Endothelial cell of umbilical vein (primary cell): ENCODE results near the gene MACO1.
A peak's percentile ranks its signal among the peaks of the same experiment; 100 is the strongest.

Experiments
- EZH2 ChIP-seq: IDR thresholded peaks from 2 replicates; pipeline ENCODE4 v1.6.1; 2012; ENCODE audit warnings: borderline replicate concordance, low read depth, mild to moderate bottlenecking, moderate library complexity, low read length, inconsistent platforms; ENCODE audit not compliant: severe bottlenecking
- GATA2 ChIP-seq: IDR thresholded peaks from 2 replicates; pipeline ENCODE4 v1.7.0; 2011; ENCODE audit warnings: low read depth, mild to moderate bottlenecking, moderate library complexity, mixed read lengths, low read length; ENCODE audit not compliant: insufficient read length, insufficient read depth
- JUN ChIP-seq: IDR thresholded peaks from 2 replicates; pipeline ENCODE4 v1.6.1; 2011; ENCODE audit warnings: borderline replicate concordance, low read depth; ENCODE audit not compliant: insufficient read length, insufficient read depth
- MYC ChIP-seq: IDR thresholded peaks from one replicate; pipeline ENCODE4 v1.6.1; 2011; ENCODE audit warnings: mild to moderate bottlenecking, low read depth, low read length
- POLR2A ChIP-seq: IDR thresholded peaks from 2 replicates; pipeline ENCODE4 v1.6.1; 2012; ENCODE audit warnings: low read depth, mild to moderate bottlenecking, control low read depth, low read length
- POLR2AphosphoS5 ChIP-seq: IDR thresholded peaks from 2 replicates; pipeline ENCODE4 v1.6.1; 2012; ENCODE audit warnings: low read depth, mild to moderate bottlenecking, control low read depth, low read length, moderate library complexity; ENCODE audit not compliant: insufficient read depth
- TF ChIP-seq, protein P1 (sequence below), 2 donors: IDR thresholded peaks; 1 replicate in 1 of 2; 2 replicates in 1 of 2; pipeline ENCODE4 v1.5.1; 2011; ENCODE audit warnings: low read length in 2 of 2, mild to moderate bottlenecking in 2 of 2, moderate library complexity in 2 of 2, control low read depth in 1 of 2, inconsistent platforms in 1 of 2, low read depth in 1 of 2; ENCODE audit not compliant: insufficient read depth in 1 of 2; ENCODE audit errors: extremely low read depth in 1 of 2

DNA sequence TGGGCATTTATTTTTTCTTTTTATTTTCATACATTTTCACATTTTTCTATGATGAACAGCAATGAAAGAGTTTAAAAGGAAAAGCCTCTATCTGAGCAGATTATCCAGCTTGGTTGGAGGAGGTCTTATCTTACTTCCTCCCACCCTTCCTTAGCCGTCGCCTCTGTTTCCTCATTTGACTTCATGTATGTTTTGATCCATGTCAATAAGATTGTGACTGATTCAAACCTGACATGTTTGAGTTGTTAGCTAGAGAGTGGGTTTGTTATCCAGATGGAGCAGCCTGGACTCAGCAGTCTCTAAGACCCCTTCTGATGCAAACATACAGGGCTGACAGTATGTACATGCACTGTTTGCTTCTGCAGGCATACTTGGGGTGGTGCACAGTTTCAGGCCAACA is 31.2 kb downstream of the MACO1 start:
- TF ChIP-seq EZH2 (no peak), JUN (no peak), POLR2A (no peak), POLR2AphosphoS5 (no peak), MYC (no peak), GATA2 (peak; percentile 54)
- TF ChIP-seq, protein P1, sequence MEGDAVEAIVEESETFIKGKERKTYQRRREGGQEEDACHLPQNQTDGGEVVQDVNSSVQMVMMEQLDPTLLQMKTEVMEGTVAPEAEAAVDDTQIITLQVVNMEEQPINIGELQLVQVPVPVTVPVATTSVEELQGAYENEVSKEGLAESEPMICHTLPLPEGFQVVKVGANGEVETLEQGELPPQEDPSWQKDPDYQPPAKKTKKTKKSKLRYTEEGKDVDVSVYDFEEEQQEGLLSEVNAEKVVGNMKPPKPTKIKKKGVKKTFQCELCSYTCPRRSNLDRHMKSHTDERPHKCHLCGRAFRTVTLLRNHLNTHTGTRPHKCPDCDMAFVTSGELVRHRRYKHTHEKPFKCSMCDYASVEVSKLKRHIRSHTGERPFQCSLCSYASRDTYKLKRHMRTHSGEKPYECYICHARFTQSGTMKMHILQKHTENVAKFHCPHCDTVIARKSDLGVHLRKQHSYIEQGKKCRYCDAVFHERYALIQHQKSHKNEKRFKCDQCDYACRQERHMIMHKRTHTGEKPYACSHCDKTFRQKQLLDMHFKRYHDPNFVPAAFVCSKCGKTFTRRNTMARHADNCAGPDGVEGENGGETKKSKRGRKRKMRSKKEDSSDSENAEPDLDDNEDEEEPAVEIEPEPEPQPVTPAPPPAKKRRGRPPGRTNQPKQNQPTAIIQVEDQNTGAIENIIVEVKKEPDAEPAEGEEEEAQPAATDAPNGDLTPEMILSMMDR (IDR thresholded peaks at IDR 0.05; ENCODE audit: extremely low read depth in 1 of 2, insufficient read depth in 1 of 2, low read depth in 1 of 2, low read length in 2 of 2), result no peak
